ENCODE measurements around the gene ISG15.

GRCh38 chr1:1044455-1045078, 31.3 kb downstream of the ISG15 start:
- TF ChIP-seq HIVEP1 (CRISPR knock-in tag; IDR thresholded peaks at IDR 0.05) (no peak), HCFC1 (IDR thresholded peaks at IDR 0.05; ENCODE audit: low read depth, low read length) (no peak), CHD2 (IDR thresholded peaks at IDR 0.05; ENCODE audit: low read depth, low read length) (no peak), POLR2A (IDR thresholded peaks at IDR 0.05; ENCODE audit: insufficient read depth in 1 of 2, low read depth in 2 of 2, low read length in 2 of 2) (no peak), ZBTB49 (CRISPR knock-in tag; IDR thresholded peaks at IDR 0.05; ENCODE audit: borderline replicate concordance) (no peak), ZNF629 (CRISPR knock-in tag; conservative IDR thresholded peaks at IDR 0.05) (no peak), E2F1 (CRISPR knock-in tag; IDR thresholded peaks at IDR 0.05) (no peak), BCLAF1 (IDR thresholded peaks at IDR 0.05) (no peak), JUND (CRISPR knock-in tag; IDR thresholded peaks at IDR 0.05) (no peak), HNRNPK (IDR thresholded peaks at IDR 0.05; ENCODE audit: low read depth, low read length, poor library complexity, severe bottlenecking) (no peak), JUNB (CRISPR knock-in tag; IDR thresholded peaks at IDR 0.05; ENCODE audit: borderline replicate concordance) (no peak), ZNF24 (IDR thresholded peaks at IDR 0.05) (no peak)
- TF ChIP-seq, protein P1, sequence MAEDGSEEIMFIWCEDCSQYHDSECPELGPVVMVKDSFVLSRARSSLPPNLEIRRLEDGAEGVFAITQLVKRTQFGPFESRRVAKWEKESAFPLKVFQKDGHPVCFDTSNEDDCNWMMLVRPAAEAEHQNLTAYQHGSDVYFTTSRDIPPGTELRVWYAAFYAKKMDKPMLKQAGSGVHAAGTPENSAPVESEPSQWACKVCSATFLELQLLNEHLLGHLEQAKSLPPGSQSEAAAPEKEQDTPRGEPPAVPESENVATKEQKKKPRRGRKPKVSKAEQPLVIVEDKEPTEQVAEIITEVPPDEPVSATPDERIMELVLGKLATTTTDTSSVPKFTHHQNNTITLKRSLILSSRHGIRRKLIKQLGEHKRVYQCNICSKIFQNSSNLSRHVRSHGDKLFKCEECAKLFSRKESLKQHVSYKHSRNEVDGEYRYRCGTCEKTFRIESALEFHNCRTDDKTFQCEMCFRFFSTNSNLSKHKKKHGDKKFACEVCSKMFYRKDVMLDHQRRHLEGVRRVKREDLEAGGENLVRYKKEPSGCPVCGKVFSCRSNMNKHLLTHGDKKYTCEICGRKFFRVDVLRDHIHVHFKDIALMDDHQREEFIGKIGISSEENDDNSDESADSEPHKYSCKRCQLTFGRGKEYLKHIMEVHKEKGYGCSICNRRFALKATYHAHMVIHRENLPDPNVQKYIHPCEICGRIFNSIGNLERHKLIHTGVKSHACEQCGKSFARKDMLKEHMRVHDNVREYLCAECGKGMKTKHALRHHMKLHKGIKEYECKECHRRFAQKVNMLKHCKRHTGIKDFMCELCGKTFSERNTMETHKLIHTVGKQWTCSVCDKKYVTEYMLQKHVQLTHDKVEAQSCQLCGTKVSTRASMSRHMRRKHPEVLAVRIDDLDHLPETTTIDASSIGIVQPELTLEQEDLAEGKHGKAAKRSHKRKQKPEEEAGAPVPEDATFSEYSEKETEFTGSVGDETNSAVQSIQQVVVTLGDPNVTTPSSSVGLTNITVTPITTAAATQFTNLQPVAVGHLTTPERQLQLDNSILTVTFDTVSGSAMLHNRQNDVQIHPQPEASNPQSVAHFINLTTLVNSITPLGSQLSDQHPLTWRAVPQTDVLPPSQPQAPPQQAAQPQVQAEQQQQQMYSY (CRISPR knock-in tag; IDR thresholded peaks at IDR 0.05), result no peak

Data from HepG2 (cell line).